GM23338 (cell line): ENCODE results near the gene CCDC80. TPM values are rescaled to one million over a fixed set of nuclear protein-coding genes. Genes with fewer than 3 reads are reported as not detected.

Experiments
- ATAC-seq: fragments of 200-7000 bp; cut with Tn5 transposase; 3 replicates; pipeline ENCODE4 v1.9.1; 2020
- DNase-seq: peaks from one replicate; pipeline ENCODE4 v3.0.0-alpha.2; 2015; ENCODE audit warnings: low spot score
- H2AFZ ChIP-seq: fragments of 200-600 bp; sonication (generic); 2 replicates; pipeline ENCODE4 v1.8.0; 2016; ENCODE audit warnings: antibody characterized with exemption, mild to moderate bottlenecking, moderate library complexity
- H3F3A ChIP-seq: fragments of 200-600 bp; sonication (generic); replicated peaks from 2 replicates; pipeline ENCODE4 v1.8.0; 2017; ENCODE audit warnings: antibody characterized with exemption, mixed run types, low read depth
- H3K27ac ChIP-seq: fragments of 200-600 bp; sonication (generic); 2 replicates; pipeline ENCODE4 v1.6.1; 2016; ENCODE audit warnings: low read depth
- H3K27me3 ChIP-seq: fragments of 200-600 bp; sonication (generic); 2 replicates; pipeline ENCODE4 v1.8.0; 2016; ENCODE audit warnings: mild to moderate bottlenecking, mixed run types, moderate library complexity; ENCODE audit not compliant: insufficient read depth
- H3K36me3 ChIP-seq: fragments of 200-600 bp; sonication (generic); 2 replicates; pipeline ENCODE4 v1.8.0; 2016; ENCODE audit warnings: mild to moderate bottlenecking; ENCODE audit not compliant: insufficient read depth
- H3K4me1 ChIP-seq: fragments of 200-600 bp; sonication (generic); 2 replicates; pipeline ENCODE4 v1.8.0; 2016; ENCODE audit warnings: mild to moderate bottlenecking, moderate library complexity; ENCODE audit not compliant: insufficient read depth
- H3K4me2 ChIP-seq: fragments of 200-600 bp; sonication (generic); 2 replicates; pipeline ENCODE4 v1.7.1; 2017; ENCODE audit warnings: mixed run types
- H3K4me3 ChIP-seq: fragments of 200-600 bp; sonication (generic); 2 replicates; pipeline ENCODE4 v1.6.1; 2016; ENCODE audit warnings: mixed run types
- H3K79me2 ChIP-seq: fragments of 200-600 bp; sonication (generic); replicated peaks from 2 replicates; pipeline ENCODE4 v1.8.0; 2017; ENCODE audit warnings: mild to moderate bottlenecking; ENCODE audit not compliant: insufficient read depth
- H3K9me2 ChIP-seq: fragments of 200-600 bp; sonication (generic); 2 replicates; pipeline ENCODE4 v1.8.0; 2017; ENCODE audit not compliant: insufficient read depth
- H4K20me1 ChIP-seq: fragments of 200-600 bp; sonication (generic); replicated peaks from 2 replicates; pipeline ENCODE4 v1.8.0; 2017; ENCODE audit warnings: mild to moderate bottlenecking; ENCODE audit not compliant: insufficient read depth
- H3K27ac Mint-ChIP-seq: 2 replicates; pipeline ENCODE4 v1.8.0; 2020; ENCODE audit warnings: inconsistent platforms, mild to moderate bottlenecking, moderate library complexity, mixed read lengths
- H3K27me3 Mint-ChIP-seq: 3 replicates; pipeline ENCODE4 v1.8.0; 2022; ENCODE audit warnings: low read depth, mild to moderate bottlenecking, moderate library complexity, mixed read lengths, inconsistent platforms; ENCODE audit not compliant: insufficient read depth, poor library complexity
- H3K36me3 Mint-ChIP-seq: 3 replicates; pipeline ENCODE4 v1.8.0; 2021; ENCODE audit warnings: low read depth, mild to moderate bottlenecking, inconsistent platforms, moderate library complexity, mixed read lengths
- H3K4me1 Mint-ChIP-seq: 3 replicates; pipeline ENCODE4 v1.8.0; 2020; ENCODE audit warnings: mild to moderate bottlenecking, inconsistent platforms, mixed read lengths
- H3K4me3 Mint-ChIP-seq: 3 replicates; pipeline ENCODE4 v1.8.0; 2021; ENCODE audit warnings: moderate library complexity, mild to moderate bottlenecking, inconsistent platforms, mixed read lengths
- H3K9me3 Mint-ChIP-seq: 3 replicates; pipeline ENCODE4 v1.8.0; 2020; ENCODE audit warnings: moderate library complexity, mild to moderate bottlenecking, inconsistent platforms, mixed read lengths
- ETS1 ChIP-seq: IDR thresholded peaks from 2 replicates; pipeline ENCODE4 v1.6.1; 2016; ENCODE audit warnings: antibody characterized with exemption
- EZH2 ChIP-seq: fragments of 200-600 bp; sonication (generic); IDR thresholded peaks from one replicate; pipeline ENCODE4 v1.8.0; 2017; ENCODE audit warnings: antibody characterized with exemption, mild to moderate bottlenecking, low read depth; ENCODE audit not compliant: unreplicated experiment
- NANOG ChIP-seq: IDR thresholded peaks from 2 replicates; pipeline ENCODE4 v1.6.1; 2016; ENCODE audit warnings: antibody characterized with exemption, borderline replicate concordance
- POLR2AphosphoS5 ChIP-seq: IDR thresholded peaks from 2 replicates; pipeline ENCODE4 v1.6.1; 2016; ENCODE audit warnings: antibody characterized with exemption, low read depth
- REST ChIP-seq: IDR thresholded peaks from one replicate; pipeline ENCODE4 v1.6.1; 2018; ENCODE audit warnings: antibody characterized with exemption; ENCODE audit not compliant: unreplicated experiment
- ZNF462 ChIP-seq: fragments of 250-450 bp; sonication (Bioruptor Pico); IDR thresholded peaks from 2 replicates; pipeline ENCODE4 v1.5.0; 2020; ENCODE audit warnings: mild to moderate bottlenecking, moderate library complexity
- polyA plus RNA-seq: library from polyadenylated mRNA; unstranded; fragments of >200 nt; fragmentation: Nextera tagmentation; extraction: Ambion mirVana; gene quantifications from 2 replicates; pipeline ENCODE4 v1.2.1, GENCODE V29; 2016
- total RNA-seq: library from RNA; depleted of rRNA; stranded (reverse); fragments of >200 nt; shearing (Covaris generic); gene quantifications from 2 replicates; pipeline ENCODE4 v1.2.3, GENCODE V29; 2014

The CCDC80 gene
- total and polyA plus RNA-seq, 2 experiments from 2014 or later: 5.4 to 6.7 TPM

- no peaks in the 10 kb centered on the region for H3K79me2 ChIP-seq
- H3K36me3 ChIP-seq: no peaks in the 10 kb centered on the region
- peak overlapping the region; percentile 73; the same call in 1 of the 2 replicates for H3K27ac ChIP-seq
- peak overlapping the region; percentile 94; the same call in 1 of the 2 replicates for H2AFZ ChIP-seq
- no peaks in the 10 kb centered on the region for H3F3A ChIP-seq
- ATAC-seq (no peak), DNase-seq (no peak)
- peaks cover 2% of the 10 kb centered on the region for H3K27me3 Mint-ChIP-seq
- H3K4me1 Mint-ChIP-seq: peaks cover 10% of the 10 kb centered on the region
- no peaks in the 10 kb centered on the region for H3K9me3 Mint-ChIP-seq
- no peak overlapping the region for H3K4me3 ChIP-seq
- H4K20me1 ChIP-seq: no peaks in the 10 kb centered on the region
- H3K4me3 Mint-ChIP-seq: no peak overlapping the region
- H3K9me2 ChIP-seq: 0 out of 2 replicates have a peak, but pooled peaks cover 4% of the 10 kb centered on the region
- H3K4me2 ChIP-seq: no peak overlapping the region
- H3K27me3 ChIP-seq: no peaks in the 10 kb centered on the region
- H3K36me3 Mint-ChIP-seq: no peaks in the 10 kb centered on the region
- TF ChIP-seq REST (no peak), ETS1 (no peak), NANOG (no peak), EZH2 (no peak), POLR2AphosphoS5 (no peak), ZNF462 (no peak)
- peak overlapping the region; percentile 90; the same call in 1 of the 2 replicates for H3K27ac Mint-ChIP-seq
- H3K4me1 ChIP-seq: peaks cover 13% of the 10 kb centered on the region
Measured at GRCh38 chr3:112675943-112676535, 35.1 kb upstream of the CCDC80 start.
